ENCODE measurements around the gene SIGLECL1. TPM values are rescaled to one million over a fixed set of nuclear protein-coding genes. Genes with fewer than 3 reads are reported as not detected.

SIGLECL1 gene
- total RNA-seq, 2 donors from 2014 or later = not detected

DNA sequence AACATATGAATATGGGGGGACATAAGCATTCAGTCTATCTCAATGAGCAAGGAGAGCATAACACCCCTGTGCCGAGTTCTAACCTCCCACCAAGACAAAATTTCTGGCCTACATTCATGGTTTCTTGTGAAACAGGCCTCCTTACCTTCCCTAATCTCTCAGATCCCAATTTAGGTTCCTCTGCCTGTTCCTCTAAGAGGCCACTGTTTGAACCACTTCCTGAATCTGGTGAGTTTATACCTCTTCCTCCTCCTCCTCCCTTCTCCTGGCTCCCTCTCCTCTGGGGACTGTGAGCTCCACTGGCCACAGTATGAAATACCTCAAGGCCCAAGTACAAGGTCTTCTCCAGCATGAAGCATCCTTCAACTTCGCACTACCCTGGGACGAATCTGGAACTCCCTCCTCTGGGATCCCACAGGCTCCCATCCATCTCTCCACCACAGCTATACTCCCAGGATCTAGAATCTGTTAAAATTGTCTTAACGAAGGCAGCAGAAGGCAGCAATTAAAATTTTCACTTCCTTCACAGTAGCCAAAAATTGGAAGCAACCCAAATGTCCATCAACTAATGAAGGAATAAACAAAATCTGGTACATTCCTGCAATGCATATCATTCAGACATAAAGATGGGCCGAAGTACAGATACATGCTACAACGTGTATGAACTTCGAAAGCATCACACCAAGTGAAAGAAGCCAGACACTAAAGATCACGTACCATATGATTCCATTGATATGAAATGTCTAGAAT lies 7.8 kb upstream of the SIGLECL1 start:
- Histone ChIP-seq H3K4me3 (no peak overlapping the region), H3K27ac (no peak overlapping the region), H3K27me3 (no peaks in the 10 kb centered on the region), H3K9me3 (no peaks in the 10 kb centered on the region), H3K9ac (ENCODE audit: low read depth in 2 of 2, low read length in 2 of 2) (no peak overlapping the region), H3K36me3 (no peaks in the 10 kb centered on the region), H3K4me1 (no peaks in the 10 kb centered on the region)
- intact Hi-C loops (cut with DNase I) = no loop called here
- TF ChIP-seq, protein P1, sequence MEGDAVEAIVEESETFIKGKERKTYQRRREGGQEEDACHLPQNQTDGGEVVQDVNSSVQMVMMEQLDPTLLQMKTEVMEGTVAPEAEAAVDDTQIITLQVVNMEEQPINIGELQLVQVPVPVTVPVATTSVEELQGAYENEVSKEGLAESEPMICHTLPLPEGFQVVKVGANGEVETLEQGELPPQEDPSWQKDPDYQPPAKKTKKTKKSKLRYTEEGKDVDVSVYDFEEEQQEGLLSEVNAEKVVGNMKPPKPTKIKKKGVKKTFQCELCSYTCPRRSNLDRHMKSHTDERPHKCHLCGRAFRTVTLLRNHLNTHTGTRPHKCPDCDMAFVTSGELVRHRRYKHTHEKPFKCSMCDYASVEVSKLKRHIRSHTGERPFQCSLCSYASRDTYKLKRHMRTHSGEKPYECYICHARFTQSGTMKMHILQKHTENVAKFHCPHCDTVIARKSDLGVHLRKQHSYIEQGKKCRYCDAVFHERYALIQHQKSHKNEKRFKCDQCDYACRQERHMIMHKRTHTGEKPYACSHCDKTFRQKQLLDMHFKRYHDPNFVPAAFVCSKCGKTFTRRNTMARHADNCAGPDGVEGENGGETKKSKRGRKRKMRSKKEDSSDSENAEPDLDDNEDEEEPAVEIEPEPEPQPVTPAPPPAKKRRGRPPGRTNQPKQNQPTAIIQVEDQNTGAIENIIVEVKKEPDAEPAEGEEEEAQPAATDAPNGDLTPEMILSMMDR (IDR thresholded peaks at IDR 0.05) = no peak
- no peak for DNase-seq

DNA sequence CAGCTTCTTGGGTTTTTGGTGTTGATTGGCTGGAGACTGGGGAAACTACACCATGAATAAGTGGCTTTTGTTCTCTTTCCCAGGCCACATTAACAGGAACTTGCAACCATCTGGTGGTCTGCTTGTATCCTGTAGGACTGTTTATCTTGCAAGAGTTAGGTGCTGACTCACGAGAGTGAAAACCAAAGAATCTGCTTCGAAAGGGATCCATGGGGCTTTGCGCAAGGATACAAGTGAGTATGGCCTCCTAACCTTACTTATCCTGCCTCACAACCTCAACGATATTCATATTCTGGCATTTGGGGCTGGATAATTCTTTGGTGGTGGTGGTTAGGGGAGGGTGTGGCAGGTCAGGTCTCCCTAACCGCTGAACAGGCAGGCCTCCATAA lies 4.7 kb upstream of the SIGLECL1 start:
- H3K4me3 ChIP-seq = no peak overlapping the region
- no peak overlapping the region for H3K27ac ChIP-seq
- no peaks in the 10 kb centered on the region for H3K4me1 ChIP-seq
- H3K9ac ChIP-seq (ENCODE audit: low read depth in 2 of 2, low read length in 2 of 2) = no peak overlapping the region
- intact Hi-C loops (cut with DNase I) = no loop called here
- no peak for DNase-seq
- TF ChIP-seq, protein P1 (IDR thresholded peaks at IDR 0.05) = no peak
- no peaks in the 10 kb centered on the region for H3K9me3 ChIP-seq
- H3K27me3 ChIP-seq = no peaks in the 10 kb centered on the region
- H3K36me3 ChIP-seq = no peaks in the 10 kb centered on the region

DNA sequence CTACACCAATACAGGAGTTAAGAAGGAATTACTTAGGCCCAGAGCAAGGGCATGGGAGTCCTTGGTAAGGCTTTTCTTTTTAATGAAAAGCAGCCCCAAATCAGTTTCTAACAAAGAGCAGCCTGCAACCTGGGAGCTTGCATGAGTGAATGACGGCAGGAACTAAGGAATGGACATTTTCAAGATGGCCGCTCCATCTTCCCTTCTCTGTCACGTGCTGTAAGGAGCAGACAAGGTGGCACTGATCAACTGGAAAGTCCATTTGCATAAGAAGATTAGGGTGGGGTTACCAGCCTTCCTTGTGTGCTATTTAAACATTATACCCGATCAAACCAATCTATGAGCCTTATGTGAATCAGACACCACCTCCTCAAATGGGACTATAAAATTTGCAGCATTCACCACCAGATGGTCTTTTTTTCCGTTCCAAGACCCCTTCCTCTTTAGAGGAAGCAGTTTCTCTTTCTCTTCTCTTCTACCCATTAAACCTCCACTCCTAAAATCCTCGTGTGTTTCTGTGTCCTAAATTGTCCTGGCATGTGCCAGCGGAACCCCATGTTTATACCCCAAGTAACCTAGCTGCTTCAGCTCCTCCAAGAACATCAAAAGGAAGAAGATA lies 2.8 kb upstream of the SIGLECL1 start:
- DNase-seq = no peak
- no peak overlapping the region for H3K4me3 ChIP-seq
- H3K9ac ChIP-seq (ENCODE audit: low read depth in 2 of 2, low read length in 2 of 2) = no peak overlapping the region
- TF ChIP-seq, protein P1 (IDR thresholded peaks at IDR 0.05) = no peak
- no peaks in the 10 kb centered on the region for H3K36me3 ChIP-seq
- H3K4me1 ChIP-seq = no peaks in the 10 kb centered on the region
- intact Hi-C loops (cut with DNase I) = no loop called here
- H3K27me3 ChIP-seq = no peaks in the 10 kb centered on the region
- no peaks in the 10 kb centered on the region for H3K9me3 ChIP-seq
- H3K27ac ChIP-seq = no peak overlapping the region

DNA sequence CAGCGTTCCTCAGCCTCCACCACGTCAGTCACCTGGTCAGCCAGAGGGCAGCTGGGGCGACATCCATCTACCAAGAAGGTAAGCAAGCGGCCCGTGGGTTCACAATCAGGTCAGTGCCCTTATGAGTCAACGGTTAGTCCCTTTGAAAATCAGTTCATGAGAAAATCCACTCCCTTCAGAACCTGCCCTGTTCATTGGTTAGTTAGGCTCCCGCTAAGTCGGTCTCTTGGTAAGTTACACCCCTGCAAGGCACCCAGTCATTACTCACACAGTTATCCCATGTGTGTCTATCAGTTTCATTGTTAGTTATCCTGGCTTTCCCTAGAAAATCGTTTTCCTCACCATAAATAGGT lies 564 bp downstream of the SIGLECL1 start:
- intact Hi-C loops (cut with DNase I) = no loop called here
- H3K27me3 ChIP-seq = no peaks in the 10 kb centered on the region
- TF ChIP-seq, protein P1 (IDR thresholded peaks at IDR 0.05) = no peak

DNA sequence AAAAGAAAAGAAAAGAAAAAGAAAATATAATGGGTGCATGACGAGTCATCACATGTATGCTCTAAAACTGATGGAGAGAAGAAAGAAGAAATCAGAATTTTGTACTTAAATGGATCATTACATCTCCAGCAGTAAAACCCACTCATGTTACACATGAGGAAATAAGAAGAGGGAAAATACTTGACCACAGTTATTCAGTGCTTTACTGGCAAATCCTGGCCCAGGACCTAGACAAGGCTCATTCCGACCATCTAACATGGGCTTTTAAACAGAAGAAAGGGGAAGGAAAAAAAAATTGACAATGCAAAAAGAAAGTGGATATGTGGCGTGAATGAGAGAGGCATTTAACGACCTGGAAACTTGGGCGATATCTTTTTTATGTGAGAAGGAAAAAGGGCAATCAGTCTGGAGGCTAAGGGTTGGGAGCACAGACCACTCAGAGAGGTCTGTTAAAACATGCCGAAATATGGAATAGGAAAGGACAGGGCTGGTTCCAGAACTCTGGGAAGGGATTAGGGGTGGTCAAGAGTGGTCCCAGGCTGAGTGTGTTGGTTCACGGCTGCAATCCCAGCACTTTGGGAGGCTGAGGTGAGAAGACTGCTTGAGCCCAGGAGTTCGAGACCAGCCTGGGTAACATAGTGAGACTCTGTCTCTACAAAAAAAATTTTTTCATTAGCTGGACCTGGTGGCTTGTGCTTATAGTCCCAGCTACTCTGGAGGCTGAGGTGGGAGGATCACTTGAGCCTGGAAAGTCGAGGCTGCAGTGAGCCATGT lies 1.6 kb downstream of the SIGLECL1 start:
- H3K4me1 ChIP-seq = no peaks in the 10 kb centered on the region
- no peak overlapping the region for H3K4me3 ChIP-seq
- no peak for DNase-seq
- TF ChIP-seq, protein P1 (IDR thresholded peaks at IDR 0.05) = no peak
- H3K9me3 ChIP-seq = no peaks in the 10 kb centered on the region
- no peak overlapping the region for H3K9ac ChIP-seq (ENCODE audit: low read depth in 2 of 2, low read length in 2 of 2)
- no peaks in the 10 kb centered on the region for H3K36me3 ChIP-seq
- no peak overlapping the region for H3K27ac ChIP-seq
- H3K27me3 ChIP-seq = no peaks in the 10 kb centered on the region
- intact Hi-C loops (cut with DNase I) = no loop called here

More for the DNA sequence above, 564 bp downstream of the SIGLECL1 start:
- no peak overlapping the region for H3K9ac ChIP-seq (ENCODE audit: low read depth in 2 of 2, low read length in 2 of 2)
- H3K27ac ChIP-seq = no peak overlapping the region
- H3K4me1 ChIP-seq = no peaks in the 10 kb centered on the region
- no peak overlapping the region for H3K4me3 ChIP-seq
- no peak for DNase-seq
- H3K36me3 ChIP-seq = no peaks in the 10 kb centered on the region
- no peaks in the 10 kb centered on the region for H3K9me3 ChIP-seq
